ENCODE results near the gene PREB.

DNA sequence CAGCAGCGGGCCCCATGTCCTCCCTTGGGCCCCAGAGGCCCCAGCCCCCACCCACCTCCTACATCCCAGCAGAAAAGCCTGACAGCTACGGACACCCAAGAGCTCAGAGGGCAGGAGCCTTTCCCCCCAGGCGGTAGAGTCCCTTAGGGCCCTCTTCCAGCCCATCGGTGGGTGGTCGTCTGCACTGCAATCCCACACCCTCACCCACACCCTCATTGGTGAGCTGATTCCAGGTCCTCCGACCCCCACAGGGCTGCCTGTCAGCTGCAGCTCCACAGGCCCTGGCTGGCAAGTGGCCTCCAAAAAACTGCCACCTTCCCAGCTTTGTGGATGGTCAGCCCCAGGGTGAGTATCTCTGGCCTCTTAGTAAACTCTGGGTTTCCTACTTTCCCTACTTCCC, 24.8 kb upstream of the PREB start:
- TF ChIP-seq, protein P1, sequence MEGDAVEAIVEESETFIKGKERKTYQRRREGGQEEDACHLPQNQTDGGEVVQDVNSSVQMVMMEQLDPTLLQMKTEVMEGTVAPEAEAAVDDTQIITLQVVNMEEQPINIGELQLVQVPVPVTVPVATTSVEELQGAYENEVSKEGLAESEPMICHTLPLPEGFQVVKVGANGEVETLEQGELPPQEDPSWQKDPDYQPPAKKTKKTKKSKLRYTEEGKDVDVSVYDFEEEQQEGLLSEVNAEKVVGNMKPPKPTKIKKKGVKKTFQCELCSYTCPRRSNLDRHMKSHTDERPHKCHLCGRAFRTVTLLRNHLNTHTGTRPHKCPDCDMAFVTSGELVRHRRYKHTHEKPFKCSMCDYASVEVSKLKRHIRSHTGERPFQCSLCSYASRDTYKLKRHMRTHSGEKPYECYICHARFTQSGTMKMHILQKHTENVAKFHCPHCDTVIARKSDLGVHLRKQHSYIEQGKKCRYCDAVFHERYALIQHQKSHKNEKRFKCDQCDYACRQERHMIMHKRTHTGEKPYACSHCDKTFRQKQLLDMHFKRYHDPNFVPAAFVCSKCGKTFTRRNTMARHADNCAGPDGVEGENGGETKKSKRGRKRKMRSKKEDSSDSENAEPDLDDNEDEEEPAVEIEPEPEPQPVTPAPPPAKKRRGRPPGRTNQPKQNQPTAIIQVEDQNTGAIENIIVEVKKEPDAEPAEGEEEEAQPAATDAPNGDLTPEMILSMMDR (IDR thresholded peaks at IDR 0.05) = no peak
- TF ChIP-seq POLR2A (IDR thresholded peaks at IDR 0.05) (no peak), POLR2AphosphoS5 (IDR thresholded peaks at IDR 0.05) (no peak)
